Neutrophil (primary cell): ENCODE data around the gene TBKBP1.

Experiments used
- H3K27ac ChIP-seq: fragments of 200-600 bp; sonication (generic); 2 replicates; pipeline ENCODE4 v1.5.1; 2016; ENCODE audit warnings: mild to moderate bottlenecking, moderate library complexity
- H3K27me3 ChIP-seq: fragments of 200-600 bp; sonication (generic); 2 replicates; pipeline ENCODE4 v1.6.0; 2016; ENCODE audit warnings: mild to moderate bottlenecking
- H3K36me3 ChIP-seq: fragments of 200-600 bp; sonication (generic); 2 replicates; pipeline ENCODE4 v1.5.1; 2017
- H3K4me1 ChIP-seq, 2 experiments: fragments of 200-600 bp in 1 of 2; sonication (generic) in 1 of 2; 1 replicate in 1 of 2; 2 replicates in 1 of 2; pipeline versions ENCODE4 v1.5.1 to v1.6.1; 2013 to 2016; ENCODE audit warnings: low read depth in 1 of 2, low read length in 1 of 2, mild to moderate bottlenecking in 1 of 2, moderate library complexity in 1 of 2; ENCODE audit not compliant: control insufficient read depth in 1 of 2, insufficient read depth in 1 of 2
- H3K4me3 ChIP-seq, 2 experiments: fragments of 200-600 bp in 1 of 2; sonication (generic) in 1 of 2; 1 replicate in 1 of 2; 2 replicates in 1 of 2; pipeline ENCODE4 v1.5.1; 2013 to 2016; ENCODE audit warnings: low read depth in 1 of 2, low read length in 1 of 2, mild to moderate bottlenecking in 1 of 2, moderate library complexity in 1 of 2
- H3K9me3 ChIP-seq: fragments of 200-600 bp; sonication (generic); 2 replicates; pipeline ENCODE4 v1.5.1; 2016
- CTCF ChIP-seq: fragments of 200-600 bp; sonication (generic); IDR thresholded peaks from 2 replicates; pipeline ENCODE4 v1.5.1; 2016; ENCODE audit warnings: antibody characterized with exemption

Gene TBKBP1

GRCh38 chr17:47727704-47728036, 33.7 kb downstream of the TBKBP1 start:
- Histone ChIP-seq H3K27ac (no peak overlapping the region), H3K36me3 (no peaks in the 10 kb centered on the region), H3K4me1 (peaks cover 0 to under 1% of the 10 kb centered on the region in 2 experiments), H3K27me3 (peaks cover 82% of the 10 kb centered on the region), H3K4me3 (no peak overlapping the region), H3K9me3 (no peaks in the 10 kb centered on the region)
- TF ChIP-seq CTCF: no peak

GRCh38 chr17:47728214-47728877, 34.4 kb downstream of the TBKBP1 start:
- peaks cover 0 to 7% of the 10 kb centered on the region in 2 experiments for H3K4me1 ChIP-seq
- no peak for TF ChIP-seq CTCF
- H3K27me3 ChIP-seq: peaks cover 84% of the 10 kb centered on the region

GRCh38 chr17:47729476-47729875, 35.5 kb downstream of the TBKBP1 start:
- H3K4me1 ChIP-seq: peaks cover 3 to 16% of the 10 kb centered on the region in 2 experiments
- H3K4me3 ChIP-seq: no peak overlapping the region
- no peak for TF ChIP-seq CTCF
- no peaks in the 10 kb centered on the region for H3K36me3 ChIP-seq
- H3K9me3 ChIP-seq: no peaks in the 10 kb centered on the region
- H3K27ac ChIP-seq: no peak overlapping the region
- H3K27me3 ChIP-seq: peaks cover 85% of the 10 kb centered on the region

More at GRCh38 chr17:47728214-47728877, 34.4 kb downstream of the TBKBP1 start:
- Histone ChIP-seq H3K27ac (no peak overlapping the region), H3K4me3 (no peak overlapping the region), H3K36me3 (no peaks in the 10 kb centered on the region), H3K9me3 (no peaks in the 10 kb centered on the region)

GRCh38 chr17:47730681-47731080, 36.7 kb downstream of the TBKBP1 start:
- no peak overlapping the region for H3K4me3 ChIP-seq
- peaks cover 3 to 16% of the 10 kb centered on the region in 2 experiments for H3K4me1 ChIP-seq
- TF ChIP-seq CTCF: no peak
- peaks cover 85% of the 10 kb centered on the region for H3K27me3 ChIP-seq
- H3K9me3 ChIP-seq: no peaks in the 10 kb centered on the region
- no peak overlapping the region for H3K27ac ChIP-seq
- H3K36me3 ChIP-seq: no peaks in the 10 kb centered on the region

- H3K36me3 ChIP-seq: no peaks in the 10 kb centered on the region
- H3K4me1 ChIP-seq: peaks cover 3 to 16% of the 10 kb centered on the region in 2 experiments
- H3K9me3 ChIP-seq: no peaks in the 10 kb centered on the region
- TF ChIP-seq CTCF: no peak
- H3K4me3 ChIP-seq: no peak overlapping the region
- peaks cover 85% of the 10 kb centered on the region for H3K27me3 ChIP-seq
- no peak overlapping the region for H3K27ac ChIP-seq
Measured at GRCh38 chr17:47731396-47731795, 37.4 kb downstream of the TBKBP1 start.
